ENCODE data around the gene CDK16.

CDK16 gene

GRCh38 chrX:47230136-47230868 is 11.8 kb downstream of the CDK16 start:
- H3K4me3 ChIP-seq (ENCODE audit: low read depth, low read length), result no peak overlapping the region
- no peak for TF ChIP-seq CTCF (IDR thresholded peaks at IDR 0.05; ENCODE audit: low read depth, low read length)

DNA sequence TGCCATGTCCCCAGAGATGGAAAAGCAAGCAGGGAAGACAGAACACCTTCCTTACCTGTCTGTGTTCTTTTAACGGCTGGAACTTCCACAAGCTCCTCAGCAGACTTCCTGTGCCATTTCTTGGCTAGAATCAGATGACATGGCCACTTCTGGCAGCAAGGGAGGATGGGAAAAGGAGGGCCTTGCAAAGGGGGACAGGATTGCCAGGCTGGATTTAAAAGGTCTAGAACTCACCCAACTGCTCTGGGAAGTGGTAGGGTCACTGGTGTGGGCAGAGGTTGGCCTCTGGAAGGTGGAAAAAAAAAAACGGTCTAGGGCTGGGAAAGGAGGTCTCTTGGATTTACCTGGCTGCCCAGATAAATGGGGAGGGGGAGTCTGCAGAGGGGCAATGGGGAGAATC is 12.7 kb downstream of the CDK16 start:
- no peak overlapping the region for H3K4me3 ChIP-seq (ENCODE audit: low read depth, low read length)
- TF ChIP-seq CTCF (IDR thresholded peaks at IDR 0.05; ENCODE audit: low read depth, low read length), result no peak

DNA sequence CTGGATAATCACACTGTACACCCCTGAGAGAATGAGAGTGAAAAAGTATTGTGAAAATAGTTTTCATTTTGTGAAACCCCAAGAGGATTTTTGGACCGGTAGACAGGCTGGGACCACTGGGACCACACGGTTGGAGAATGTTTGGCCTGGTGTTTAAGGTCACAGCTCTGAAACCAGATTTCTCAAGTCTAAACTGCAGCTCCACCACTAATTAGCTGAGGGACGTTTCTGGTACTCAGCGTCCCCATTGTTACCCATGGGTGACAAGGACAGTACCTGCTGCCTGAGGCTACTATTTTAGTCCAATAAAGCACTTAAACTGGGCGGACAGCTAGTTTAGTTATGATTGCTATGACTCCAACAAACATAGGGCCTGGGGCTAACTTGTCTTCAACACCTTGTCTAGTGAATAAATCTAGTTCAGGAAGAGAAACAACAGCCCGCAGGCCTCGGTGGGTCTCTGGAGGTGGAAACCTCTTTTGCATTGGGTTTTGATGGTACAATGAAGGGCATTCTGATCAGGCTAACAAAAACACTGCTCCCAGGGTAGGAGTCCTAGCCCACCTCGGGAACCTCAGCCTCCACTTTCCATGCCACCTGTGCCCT is 13.8 kb downstream of the CDK16 start:
- no peak for TF ChIP-seq CTCF (IDR thresholded peaks at IDR 0.05; ENCODE audit: low read depth, low read length)
- peak overlapping the region; percentile 70 for H3K4me3 ChIP-seq (ENCODE audit: low read depth, low read length)

- no peak for TF ChIP-seq CTCF (IDR thresholded peaks at IDR 0.05; ENCODE audit: low read depth, low read length)
- peak within 1 kb of the TSS; percentile 70 for H3K4me3 ChIP-seq (ENCODE audit: low read depth, low read length)
Observed at GRCh38 chrX:47232803-47233332, 14.4 kb downstream of the CDK16 start, which contains the start of gene USP11. TSS of gene USP11 (plus strand) at chrX:47233009. CDS start at chrX:47233044, 35 bp downstream.

DNA sequence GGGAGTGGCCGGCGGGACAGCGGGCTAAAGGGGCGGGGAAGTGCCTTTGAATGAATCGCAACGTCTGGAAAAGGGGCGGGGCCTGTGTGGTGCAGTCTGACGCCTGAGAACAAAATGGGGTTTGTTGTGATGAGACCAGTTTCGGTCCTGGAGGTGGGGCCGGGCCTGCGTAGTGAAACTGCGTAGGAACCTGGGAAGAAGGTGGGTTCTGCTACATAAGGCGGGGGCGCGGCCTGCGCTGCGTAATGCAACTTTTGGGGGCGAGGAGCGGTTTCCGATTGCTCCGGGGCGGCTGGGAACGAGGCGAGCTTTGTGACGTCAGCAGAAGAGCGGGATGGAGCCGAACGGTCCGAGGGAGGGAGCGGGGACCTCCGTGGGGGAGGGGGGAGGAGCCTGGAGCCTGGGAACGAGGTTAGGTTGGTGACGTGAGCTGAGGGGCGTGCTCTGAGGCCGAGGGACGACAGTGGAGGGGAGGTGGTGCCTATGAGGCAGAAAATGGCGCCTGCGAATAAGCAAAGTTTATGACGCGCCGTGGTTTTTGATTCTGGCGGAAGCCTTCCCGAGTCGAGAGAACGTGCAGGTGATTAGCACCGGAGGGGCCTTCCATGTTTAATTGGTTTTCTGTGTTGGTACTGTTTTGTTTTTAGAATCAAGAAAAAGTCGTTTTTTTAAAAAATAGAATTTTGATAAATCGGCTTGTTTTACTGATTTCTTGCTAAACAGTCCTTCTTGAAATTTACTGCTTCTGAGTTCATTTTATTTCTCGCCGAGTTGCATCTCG is 15.0 kb downstream of the CDK16 start:
- peak overlapping the region; percentile 70 for H3K4me3 ChIP-seq (ENCODE audit: low read depth, low read length)
- no peak for TF ChIP-seq CTCF (IDR thresholded peaks at IDR 0.05; ENCODE audit: low read depth, low read length)

DNA sequence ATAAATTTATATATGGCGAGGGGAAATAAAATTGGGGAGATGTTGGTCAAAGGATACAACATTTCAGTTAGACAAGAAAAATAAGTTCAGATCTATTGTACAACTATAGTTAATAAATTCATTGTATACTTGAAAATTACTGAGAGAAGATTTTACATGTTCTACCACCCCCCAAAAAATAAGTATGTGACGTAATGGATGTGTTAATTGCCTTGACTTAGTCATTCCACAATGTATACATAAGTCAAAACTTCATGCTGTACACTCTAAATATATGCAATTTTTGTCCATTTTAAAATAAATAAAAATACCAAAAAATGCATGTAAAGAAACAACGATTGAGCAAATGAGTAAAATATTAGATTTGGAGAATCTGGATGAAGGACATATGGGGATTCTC is 16.1 kb downstream of the CDK16 start:
- no peak for TF ChIP-seq CTCF (IDR thresholded peaks at IDR 0.05; ENCODE audit: low read depth, low read length)
- H3K4me3 ChIP-seq (ENCODE audit: low read depth, low read length), result peak overlapping the region; percentile 70
